Heart left ventricle (tissue), 13 donors: ENCODE data around the gene GPR78.

Experiments used
- POLR2A ChIP-seq, 2 donors: fragments of 450-650 bp; IDR thresholded peaks; one replicate each; pipeline ENCODE4 v1.6.1; 2017; ENCODE audit warnings: antibody characterized with exemption in 2 of 2, mild to moderate bottlenecking in 2 of 2, moderate library complexity in 2 of 2
- TF ChIP-seq, protein P1 (sequence below), 12 donors: fragments of 200-600 bp; sonication (generic) in 4 of 12; IDR thresholded peaks; one replicate each; pipeline versions ENCODE4 v1.5.0 to v1.8.0; 2018 to 2022; ENCODE audit warnings: antibody characterized with exemption in 12 of 12, mild to moderate bottlenecking in 5 of 12
- donor health status: ischemic (EF 13 %, LVEDD 7.1; RV severe dilation, severe dysfunction).
- donor health status: DM: no; HTN: yes; CAD: no.
- donor health status: DM: no; HTN: no; CAD: no.
- donor health status: ischemic (EF 25% LVEDD 6.9; RV normal size, moderate dysfunction).
- donor health status: ischemic (EF 25% LVEDD 5.7; RV mildly dilated, moderate dysfunction).
- donor health status: ischemic (EF 35%, LVEDD 5.7; RV mildly dilated, moderate dysfunction).
- donor health status: nonischemic (EF 11% LVEDD 7.7; RV severe dilation, severe dysfunction).
- donor health status: DM: yes; HTN: yes; CAD: no.
- donor health status: PGD.
- donor health status: ischemic (EF 29% LVEDD 5.4; RV normal size, mild dysfunction).
- donor health status: nonischemic (EF 23%, LVEDD 6.1; RV moderate dilation, normal function).

DNA sequence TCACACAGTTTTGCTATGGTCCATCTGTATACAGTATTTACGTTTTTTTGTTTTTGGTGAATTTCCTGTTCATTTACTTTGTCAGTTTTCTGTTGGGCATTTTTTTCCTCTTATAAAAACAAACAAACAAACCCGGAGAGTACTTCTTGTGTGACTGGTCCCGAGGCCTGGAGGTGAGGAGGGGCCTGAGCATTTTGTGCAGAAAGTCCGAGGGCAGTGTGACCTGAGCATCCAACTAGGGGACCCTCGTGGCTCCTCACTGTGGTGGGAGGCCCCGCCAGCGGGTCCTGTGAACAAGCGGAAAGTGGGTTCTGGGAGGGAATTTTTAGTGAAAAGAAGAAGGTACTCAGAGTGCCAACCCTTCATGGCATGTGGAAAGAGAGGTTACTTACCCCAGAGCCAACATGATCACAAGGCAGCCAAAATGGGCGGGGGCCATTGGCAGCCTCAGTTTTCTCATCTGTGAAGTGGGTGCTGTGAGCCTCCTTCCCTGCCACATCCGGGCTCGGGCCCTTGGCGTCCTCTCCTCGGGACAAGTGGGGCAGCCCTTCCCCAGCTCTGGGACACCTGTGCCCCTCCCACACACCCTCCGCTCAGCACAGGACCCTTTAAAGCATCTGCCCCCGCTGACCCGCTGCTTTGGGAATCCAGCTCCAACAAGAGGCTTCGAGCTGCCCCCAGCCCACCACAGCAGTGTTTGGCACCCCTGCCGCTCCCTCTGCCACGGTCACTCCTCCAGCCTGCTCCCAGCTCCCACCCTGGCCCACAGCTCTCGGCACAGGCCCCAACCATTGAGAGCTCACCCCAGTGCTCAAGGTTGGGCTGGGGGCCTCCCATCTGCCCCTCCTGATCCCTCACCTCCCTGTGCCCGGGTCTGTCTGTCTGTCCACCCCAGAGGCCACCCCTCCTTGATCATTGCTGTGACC is 22.8 kb upstream of the GPR78 start:
- TF ChIP-seq, protein P1, sequence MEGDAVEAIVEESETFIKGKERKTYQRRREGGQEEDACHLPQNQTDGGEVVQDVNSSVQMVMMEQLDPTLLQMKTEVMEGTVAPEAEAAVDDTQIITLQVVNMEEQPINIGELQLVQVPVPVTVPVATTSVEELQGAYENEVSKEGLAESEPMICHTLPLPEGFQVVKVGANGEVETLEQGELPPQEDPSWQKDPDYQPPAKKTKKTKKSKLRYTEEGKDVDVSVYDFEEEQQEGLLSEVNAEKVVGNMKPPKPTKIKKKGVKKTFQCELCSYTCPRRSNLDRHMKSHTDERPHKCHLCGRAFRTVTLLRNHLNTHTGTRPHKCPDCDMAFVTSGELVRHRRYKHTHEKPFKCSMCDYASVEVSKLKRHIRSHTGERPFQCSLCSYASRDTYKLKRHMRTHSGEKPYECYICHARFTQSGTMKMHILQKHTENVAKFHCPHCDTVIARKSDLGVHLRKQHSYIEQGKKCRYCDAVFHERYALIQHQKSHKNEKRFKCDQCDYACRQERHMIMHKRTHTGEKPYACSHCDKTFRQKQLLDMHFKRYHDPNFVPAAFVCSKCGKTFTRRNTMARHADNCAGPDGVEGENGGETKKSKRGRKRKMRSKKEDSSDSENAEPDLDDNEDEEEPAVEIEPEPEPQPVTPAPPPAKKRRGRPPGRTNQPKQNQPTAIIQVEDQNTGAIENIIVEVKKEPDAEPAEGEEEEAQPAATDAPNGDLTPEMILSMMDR (IDR thresholded peaks at IDR 0.05) = no peak
- TF ChIP-seq POLR2A (IDR thresholded peaks at IDR 0.05) = no peak
